C4-2B (cell line): ENCODE data around the gene TCEAL4.

Source experiments
- H3K27ac ChIP-seq: fragments of 450-650 bp; 2 replicates; pipeline ENCODE4 v1.5.1; 2017
- ZFX ChIP-seq: fragments of 450-650 bp; IDR thresholded peaks from 2 replicates; pipeline ENCODE4 v1.6.1; 2017
- TF ChIP-seq, protein P1 (sequence below): fragments of 450-650 bp; conservative IDR thresholded peaks from 2 replicates; pipeline ENCODE4 v1.5.1; 2017; ENCODE audit warnings: mild to moderate bottlenecking

The TCEAL4 gene

DNA sequence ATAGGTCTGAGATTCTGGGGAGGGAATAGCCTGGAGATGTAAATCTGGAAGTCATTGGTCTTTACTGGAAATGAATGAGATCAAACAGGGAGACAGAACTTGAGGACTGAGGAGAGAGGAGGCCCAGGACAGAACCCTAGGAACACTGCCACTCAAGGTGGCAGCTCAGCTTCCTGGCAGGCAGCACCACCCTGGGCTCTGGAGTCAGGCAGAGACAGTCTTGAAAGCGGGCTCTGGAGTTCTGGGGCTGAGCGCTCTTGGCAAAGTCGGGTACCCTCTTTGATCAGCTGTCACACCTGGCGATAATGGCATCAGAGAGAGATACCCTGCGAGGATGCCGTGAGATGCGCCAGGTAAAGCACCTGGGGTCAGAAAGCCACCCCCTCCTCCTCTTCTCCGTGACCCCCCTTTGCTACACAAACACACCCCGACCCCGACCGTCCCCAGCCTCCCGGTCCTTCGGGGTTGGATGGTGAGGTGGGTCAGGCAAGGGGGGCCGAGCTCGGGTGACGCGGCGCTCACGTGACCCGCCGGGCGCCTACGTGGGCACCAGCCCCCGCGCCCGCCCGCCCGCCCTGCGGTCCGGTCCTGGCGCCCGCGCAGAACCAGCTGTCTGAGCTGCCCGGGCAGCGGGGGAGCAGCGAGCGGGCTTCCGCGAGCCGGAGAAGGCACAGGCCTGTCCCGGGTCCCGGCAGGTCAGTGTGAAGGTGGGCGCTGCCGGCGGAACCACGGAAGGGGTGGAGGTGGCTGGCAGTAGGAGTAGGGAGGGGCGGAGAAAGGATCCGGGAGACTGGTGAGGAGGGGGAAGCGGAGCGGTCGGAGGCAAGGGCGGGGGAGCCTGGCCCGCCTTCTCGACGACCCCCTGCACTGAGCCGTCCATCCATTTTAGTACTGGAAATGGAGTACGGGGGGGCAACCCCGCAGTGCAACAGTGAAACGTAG is 22.3 kb downstream of the TCEAL4 start, which contains the start of gene TCEAL3:
TSS of gene TCEAL3 (plus strand) at position 600 of the 942 bp plus-strand sequence. CDS start 1,102 bp downstream, outside the sequence.
- H3K27ac ChIP-seq = peak within 1 kb of the TSS; percentile 68
- no peak for TF ChIP-seq ZFX
- TF ChIP-seq, protein P1, sequence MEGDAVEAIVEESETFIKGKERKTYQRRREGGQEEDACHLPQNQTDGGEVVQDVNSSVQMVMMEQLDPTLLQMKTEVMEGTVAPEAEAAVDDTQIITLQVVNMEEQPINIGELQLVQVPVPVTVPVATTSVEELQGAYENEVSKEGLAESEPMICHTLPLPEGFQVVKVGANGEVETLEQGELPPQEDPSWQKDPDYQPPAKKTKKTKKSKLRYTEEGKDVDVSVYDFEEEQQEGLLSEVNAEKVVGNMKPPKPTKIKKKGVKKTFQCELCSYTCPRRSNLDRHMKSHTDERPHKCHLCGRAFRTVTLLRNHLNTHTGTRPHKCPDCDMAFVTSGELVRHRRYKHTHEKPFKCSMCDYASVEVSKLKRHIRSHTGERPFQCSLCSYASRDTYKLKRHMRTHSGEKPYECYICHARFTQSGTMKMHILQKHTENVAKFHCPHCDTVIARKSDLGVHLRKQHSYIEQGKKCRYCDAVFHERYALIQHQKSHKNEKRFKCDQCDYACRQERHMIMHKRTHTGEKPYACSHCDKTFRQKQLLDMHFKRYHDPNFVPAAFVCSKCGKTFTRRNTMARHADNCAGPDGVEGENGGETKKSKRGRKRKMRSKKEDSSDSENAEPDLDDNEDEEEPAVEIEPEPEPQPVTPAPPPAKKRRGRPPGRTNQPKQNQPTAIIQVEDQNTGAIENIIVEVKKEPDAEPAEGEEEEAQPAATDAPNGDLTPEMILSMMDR = no peak

DNA sequence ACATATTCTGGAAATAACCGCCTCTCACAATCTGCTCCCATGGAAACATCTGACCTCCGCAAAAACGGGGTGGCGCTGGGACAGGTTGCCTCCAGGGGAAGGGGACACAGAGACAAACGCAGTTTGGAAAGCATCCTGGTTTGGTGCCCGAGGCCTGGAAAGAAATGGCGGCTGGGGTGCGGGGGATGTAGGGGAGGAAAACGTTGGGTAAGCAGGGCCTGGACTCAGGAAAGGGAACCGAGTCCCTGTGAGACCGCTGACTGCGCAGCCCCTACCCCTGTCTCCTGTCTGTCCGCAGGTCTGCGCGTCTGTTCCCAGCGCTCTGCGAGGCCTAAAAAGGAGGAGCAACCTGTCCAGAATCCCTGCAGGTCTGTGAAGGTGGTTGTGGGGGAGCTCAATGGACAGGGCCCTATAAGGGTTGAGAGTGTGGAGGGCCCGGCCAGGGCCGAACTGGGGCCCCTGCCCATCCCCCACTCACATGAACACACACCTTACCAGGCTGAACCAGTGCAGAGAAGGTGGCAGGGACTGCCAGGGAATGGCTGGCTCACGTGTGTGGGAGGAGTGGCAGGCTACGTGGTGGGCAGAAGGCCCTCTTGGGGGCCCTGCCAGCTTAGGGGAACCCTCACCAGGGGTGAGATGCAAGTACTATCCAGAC is 23.1 kb downstream of the TCEAL4 start:
- TF ChIP-seq ZFX = no peak
- TF ChIP-seq, protein P1 = no peak
- H3K27ac ChIP-seq = peak overlapping the region; percentile 68

DNA sequence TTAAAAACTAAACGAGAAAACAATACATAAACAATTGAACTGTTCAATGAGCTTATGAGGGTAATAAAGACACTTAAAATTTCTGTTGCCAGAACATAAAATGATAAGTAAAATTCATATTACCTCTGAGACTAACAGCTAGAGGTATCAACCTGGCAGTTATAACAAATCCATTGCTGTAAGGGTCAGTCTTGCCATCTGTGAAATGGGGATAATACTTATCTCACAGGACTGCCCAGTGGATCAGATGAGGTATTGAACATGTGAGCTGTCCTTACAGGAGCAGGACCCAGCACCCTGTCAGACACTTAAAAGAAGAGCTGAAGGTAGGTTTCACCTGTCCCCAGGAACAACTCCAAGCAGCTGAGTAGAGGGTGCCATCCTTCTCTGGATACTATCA is 25.0 kb downstream of the TCEAL4 start:
- TF ChIP-seq ZFX = no peak
- TF ChIP-seq, protein P1 = no peak
- H3K27ac ChIP-seq = no peak overlapping the region

DNA sequence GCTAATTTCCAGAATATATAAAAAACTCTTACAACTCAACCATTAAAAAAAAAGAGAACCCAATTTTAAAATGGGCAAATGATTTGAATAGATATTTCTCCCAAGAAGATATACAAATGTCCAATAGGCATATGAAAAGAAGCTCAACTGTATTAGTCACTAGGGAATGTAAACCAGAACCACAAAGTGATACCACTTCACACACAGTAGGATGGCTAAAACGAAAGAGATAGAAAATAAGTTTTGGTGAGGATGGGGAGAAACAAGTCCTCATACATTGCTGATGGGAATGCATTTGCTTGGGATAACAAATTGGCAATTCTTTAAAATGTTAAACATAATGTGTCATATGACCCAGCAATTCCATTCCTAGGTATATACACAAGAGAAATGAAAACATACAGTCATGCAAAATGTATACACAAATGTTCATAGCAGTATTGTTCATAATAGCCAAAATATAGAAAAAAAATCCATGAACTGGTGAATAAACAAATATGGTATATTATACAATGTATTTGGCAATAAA is 28.1 kb downstream of the TCEAL4 start:
- H3K27ac ChIP-seq = no peak overlapping the region
- TF ChIP-seq, protein P1 = no peak
- no peak for TF ChIP-seq ZFX

DNA sequence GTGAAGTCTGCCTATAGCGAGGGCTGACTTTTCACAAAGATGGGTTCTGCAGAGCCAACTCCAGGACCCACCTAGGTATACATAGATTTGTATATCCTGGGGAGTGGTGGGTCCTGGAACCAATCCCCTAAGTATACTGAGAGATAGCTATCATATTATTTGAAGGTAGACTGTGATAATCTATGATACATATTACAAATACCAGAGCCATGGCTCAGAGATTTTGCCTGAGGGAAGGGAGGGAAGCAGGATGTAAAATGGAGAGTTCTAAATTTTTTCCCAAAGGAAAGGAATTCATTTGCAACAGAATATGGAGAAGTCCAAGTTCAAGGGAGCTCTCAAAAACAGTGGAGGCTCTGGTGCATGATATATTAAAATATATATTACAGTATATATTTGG is 29.7 kb downstream of the TCEAL4 start:
- TF ChIP-seq, protein P1 = no peak
- TF ChIP-seq ZFX = no peak
- no peak overlapping the region for H3K27ac ChIP-seq

DNA sequence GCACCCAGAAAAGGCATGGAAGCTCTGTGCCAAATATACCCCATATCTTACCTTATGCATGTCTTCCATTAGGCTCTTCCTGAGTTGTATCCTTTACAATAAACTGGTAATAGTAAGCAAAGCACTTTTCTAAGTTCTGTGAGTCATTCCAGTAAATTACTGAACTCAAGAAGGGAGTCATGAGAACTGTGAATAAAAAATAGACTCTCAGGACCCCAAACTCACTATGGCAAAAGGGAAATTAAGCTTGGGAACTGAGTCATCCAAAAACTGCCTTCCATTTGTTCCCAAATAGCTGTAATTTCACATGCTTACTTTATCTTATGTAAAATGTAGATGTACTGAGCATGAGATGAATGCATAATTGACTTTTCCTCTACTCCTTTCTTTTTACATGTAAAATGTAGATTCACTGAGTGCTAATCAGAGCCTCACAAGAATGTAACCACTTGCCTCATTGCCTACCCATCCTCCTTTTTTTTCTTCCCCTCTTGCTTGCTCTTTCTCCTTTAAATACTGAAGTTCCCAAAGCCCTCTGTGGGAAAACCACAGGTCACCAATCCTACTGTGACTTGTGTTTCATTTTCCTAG is 30.6 kb downstream of the TCEAL4 start:
- no peak overlapping the region for H3K27ac ChIP-seq
- TF ChIP-seq, protein P1 = no peak
- TF ChIP-seq ZFX = no peak
